Nephron (organoid): ENCODE results near the gene CEPT1.

ENCODE experiments used
- H3K27ac Mint-ChIP-seq, 3 experiments: 2 replicates each; pipeline ENCODE4 v1.8.0; 2020; ENCODE audit warnings: mixed read lengths in 3 of 3, mild to moderate bottlenecking in 2 of 3, moderate library complexity in 1 of 3
- H3K27me3 Mint-ChIP-seq: 2 replicates; pipeline ENCODE4 v1.8.0; 2021; ENCODE audit warnings: low read depth, mild to moderate bottlenecking, moderate library complexity, mixed read lengths
- H3K36me3 Mint-ChIP-seq: 2 replicates; pipeline ENCODE4 v1.8.0; 2020; ENCODE audit warnings: low read depth, mixed read lengths
- H3K4me1 Mint-ChIP-seq: 2 replicates; pipeline ENCODE4 v1.8.0; 2020; ENCODE audit warnings: mixed read lengths
- H3K4me3 Mint-ChIP-seq, 3 experiments: 2 replicates each; pipeline ENCODE4 v1.8.0; 2020; ENCODE audit warnings: mild to moderate bottlenecking in 3 of 3, mixed read lengths in 3 of 3, moderate library complexity in 2 of 3
- H3K9me3 Mint-ChIP-seq: 2 replicates; pipeline ENCODE4 v1.8.0; 2020; ENCODE audit warnings: mixed read lengths
- CTCF ChIP-seq, 3 experiments: fragments of 200-600 bp; sonication (generic); IDR thresholded peaks; one replicate each; pipeline ENCODE4 v1.5.0; 2021; ENCODE audit warnings: antibody characterized with exemption in 3 of 3; ENCODE audit not compliant: unreplicated experiment in 3 of 3

The CEPT1 gene

GRCh38 chr1:111191496-111191895, 51.5 kb downstream of the CEPT1 start:
- Mint-ChIP-seq H3K27ac (no peak overlapping the region), H3K4me3 (no peak overlapping the region), H3K9me3 (no peaks in the 10 kb centered on the region), H3K36me3 (peaks cover 29% of the 10 kb centered on the region), H3K4me1 (no peaks in the 10 kb centered on the region), H3K27me3 (no peaks in the 10 kb centered on the region)
- no peak for TF ChIP-seq CTCF (IDR thresholded peaks at IDR 0.05; ENCODE audit: unreplicated experiment in 3 of 3)

DNA sequence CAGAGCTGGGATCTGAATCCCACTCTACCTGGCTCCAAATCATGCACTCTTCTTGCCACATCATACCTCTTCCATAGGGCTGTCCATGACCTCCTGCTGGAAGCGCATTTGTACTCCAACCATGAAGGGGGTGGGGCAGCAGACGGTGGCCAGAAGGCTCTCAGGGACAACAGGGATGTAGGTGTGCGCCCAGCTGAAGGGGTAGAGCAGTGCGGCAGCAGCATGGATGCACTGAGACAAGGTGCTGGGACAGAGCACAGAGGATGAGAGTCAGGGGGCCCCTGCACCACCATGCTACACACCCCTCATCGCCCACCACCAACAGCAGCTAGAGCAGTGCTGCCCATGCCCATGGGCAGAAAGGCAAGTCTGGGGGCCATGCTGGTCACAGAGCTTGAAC, 52.1 kb downstream of the CEPT1 start:
- Mint-ChIP-seq H3K27ac (no peak overlapping the region), H3K27me3 (peaks cover under 1% of the 10 kb centered on the region), H3K36me3 (peaks cover 23% of the 10 kb centered on the region), H3K9me3 (no peaks in the 10 kb centered on the region), H3K4me3 (no peak overlapping the region), H3K4me1 (no peaks in the 10 kb centered on the region)
- TF ChIP-seq CTCF (IDR thresholded peaks at IDR 0.05; ENCODE audit: unreplicated experiment in 3 of 3) = no peak

GRCh38 chr1:111192658-111193519, 52.9 kb downstream of the CEPT1 start:
- H3K36me3 Mint-ChIP-seq = peaks cover 17% of the 10 kb centered on the region
- no peak for TF ChIP-seq CTCF (IDR thresholded peaks at IDR 0.05; ENCODE audit: unreplicated experiment in 3 of 3)

GRCh38 chr1:111193712-111194480, 53.9 kb downstream of the CEPT1 start:
- Mint-ChIP-seq H3K4me1 (no peaks in the 10 kb centered on the region), H3K27me3 (peaks cover 4% of the 10 kb centered on the region), H3K27ac (no peak overlapping the region), H3K36me3 (peaks cover 8% of the 10 kb centered on the region), H3K4me3 (no peak overlapping the region), H3K9me3 (no peaks in the 10 kb centered on the region)
- TF ChIP-seq CTCF (IDR thresholded peaks at IDR 0.05; ENCODE audit: unreplicated experiment in 3 of 3) = no peak

More at GRCh38 chr1:111192658-111193519, 52.9 kb downstream of the CEPT1 start:
- peak overlapping the region in 2 of 3 experiments; percentile 3 to 67 for H3K27ac Mint-ChIP-seq
- no peaks in the 10 kb centered on the region for H3K4me1 Mint-ChIP-seq
- H3K4me3 Mint-ChIP-seq = no peak overlapping the region
- H3K9me3 Mint-ChIP-seq = no peaks in the 10 kb centered on the region
- peaks cover 4% of the 10 kb centered on the region for H3K27me3 Mint-ChIP-seq

DNA sequence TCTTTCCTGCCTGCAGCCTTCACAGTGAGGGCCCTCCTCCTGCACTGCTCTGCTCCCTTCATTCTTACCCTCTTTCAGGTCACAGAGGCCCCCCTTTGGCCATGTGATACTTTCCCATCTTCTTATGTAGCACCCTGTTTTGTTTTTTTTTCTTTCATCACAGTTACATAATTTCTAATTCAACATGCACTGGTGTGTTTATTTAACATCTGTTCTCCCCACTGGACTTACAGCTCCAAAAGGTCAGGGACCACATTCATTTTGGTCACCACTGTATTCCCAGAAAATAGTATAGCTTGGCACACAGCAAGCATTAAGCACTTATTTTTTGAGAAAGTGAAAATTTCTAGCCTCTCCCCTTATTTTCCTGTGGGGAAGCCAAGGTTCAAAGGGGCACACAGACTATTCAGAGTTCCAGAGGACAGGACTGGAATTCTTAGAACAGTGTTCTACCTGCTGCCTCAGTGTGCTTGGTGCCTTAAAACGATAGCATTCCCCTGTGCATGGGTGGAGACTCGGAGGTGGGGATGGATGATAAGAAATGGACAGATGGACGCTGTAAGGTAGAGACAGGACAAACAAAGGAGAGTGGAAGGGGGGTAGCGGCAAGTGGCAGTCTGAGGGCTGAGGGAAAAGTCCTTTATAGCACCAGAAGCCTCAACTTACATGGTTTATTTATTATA, 55.1 kb downstream of the CEPT1 start:
- Mint-ChIP-seq H3K9me3 (no peaks in the 10 kb centered on the region), H3K4me3 (no peak overlapping the region), H3K27me3 (peaks cover 4% of the 10 kb centered on the region), H3K27ac (no peak overlapping the region), H3K36me3 (no peaks in the 10 kb centered on the region), H3K4me1 (no peaks in the 10 kb centered on the region)
- no peak for TF ChIP-seq CTCF (IDR thresholded peaks at IDR 0.05; ENCODE audit: unreplicated experiment in 3 of 3)
